ENCODE measurements around the gene HIVEP3.

HIVEP3 gene

GRCh38 chr1:41844781-41845272 is 73.9 kb downstream of the HIVEP3 start:
- DNase-seq, result no peak

GRCh38 chr1:41844255-41844654 is 74.5 kb downstream of the HIVEP3 start:
- no peak for DNase-seq

GRCh38 chr1:41842993-41843755 is 75.5 kb downstream of the HIVEP3 start:
- DNase-seq, result no peak

GRCh38 chr1:41842326-41842725 is 76.4 kb downstream of the HIVEP3 start:
- no peak for DNase-seq

GRCh38 chr1:41840592-41841246 is 78.0 kb downstream of the HIVEP3 start:
- DNase-seq, result no peak

GRCh38 chr1:41838266-41838665 is 80.5 kb downstream of the HIVEP3 start:
- DNase-seq, result no peak

GRCh38 chr1:41837691-41838090 is 81.0 kb downstream of the HIVEP3 start:
- DNase-seq, result no peak

GRCh38 chr1:41835485-41835884 is 83.2 kb downstream of the HIVEP3 start:
- DNase-seq, result no peak

- no peak for DNase-seq
Observed at GRCh38 chr1:41833519-41834000, 85.2 kb downstream of the HIVEP3 start.

- DNase-seq, result no peak
Observed at GRCh38 chr1:41830726-41831125, 88.0 kb downstream of the HIVEP3 start.

GRCh38 chr1:41827991-41828570 is 90.6 kb downstream of the HIVEP3 start:
- DNase-seq, result no peak

- no peak for DNase-seq
Observed at GRCh38 chr1:41823471-41823870, 95.3 kb downstream of the HIVEP3 start.

- no peak for DNase-seq
Observed at GRCh38 chr1:41822866-41823265, 95.9 kb downstream of the HIVEP3 start.

GRCh38 chr1:41819843-41820242 is 98.9 kb downstream of the HIVEP3 start:
- DNase-seq, result no peak

- no peak for DNase-seq
Observed at GRCh38 chr1:41819069-41819468, 99.7 kb downstream of the HIVEP3 start.

- no peak for DNase-seq
Observed at GRCh38 chr1:41816061-41816460, 102.7 kb downstream of the HIVEP3 start.

- DNase-seq, result no peak
Observed at GRCh38 chr1:41813755-41814745, 104.7 kb downstream of the HIVEP3 start.

- DNase-seq, result no peak
Observed at GRCh38 chr1:41813226-41813625, 105.5 kb downstream of the HIVEP3 start.

- DNase-seq, result no peak
Observed at GRCh38 chr1:41812453-41812852, 106.3 kb downstream of the HIVEP3 start.

- DNase-seq, result no peak
Observed at GRCh38 chr1:41812051-41812450, 106.7 kb downstream of the HIVEP3 start.

GRCh38 chr1:41811051-41811795 is 107.5 kb downstream of the HIVEP3 start:
- no peak for DNase-seq

GRCh38 chr1:41810446-41810845 is 108.3 kb downstream of the HIVEP3 start:
- DNase-seq, result no peak

Data from GF-D8 (cell line).